GM11168 (cell line): ENCODE data around the gene MTNR1B.

Experiments used
- in situ Hi-C: fragments of 300-500 bp; cut with MboI; formaldehyde crosslinking; loops from one replicate; pipeline ENCODE4 v1.12.0; 2022; ENCODE audit warnings: low sequenced_read_pairs; ENCODE audit not compliant: unreplicated experiment

MTNR1B gene

GRCh38 chr11:92975285-92975684, 5.8 kb downstream of the MTNR1B start:
- in situ Hi-C loops = no loop called here

DNA sequence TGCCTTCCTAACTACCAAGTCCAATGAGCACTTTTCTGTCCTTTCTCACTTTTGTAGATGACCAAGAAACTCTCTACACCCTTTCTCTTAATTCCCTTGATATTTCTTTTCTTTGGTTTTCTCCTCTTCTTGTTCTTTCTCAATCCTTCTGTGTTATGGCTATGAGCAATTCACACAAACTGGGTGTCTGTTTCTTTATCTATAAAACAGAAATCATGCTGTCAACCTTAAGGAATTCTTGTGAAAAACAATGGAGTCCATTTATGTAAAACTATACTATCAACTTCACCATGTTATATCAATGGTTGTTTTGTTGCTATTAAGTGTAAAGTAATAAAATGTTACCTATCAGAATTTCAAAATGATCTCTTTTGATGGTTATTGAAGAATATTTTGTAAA, 7.2 kb downstream of the MTNR1B start:
- in situ Hi-C loops = no loop called here

GRCh38 chr11:92977401-92977800, 8.0 kb downstream of the MTNR1B start:
- in situ Hi-C loops = no loop called here

- in situ Hi-C loops = no loop called here
Measured at GRCh38 chr11:92978271-92979111, 9.0 kb downstream of the MTNR1B start.

DNA sequence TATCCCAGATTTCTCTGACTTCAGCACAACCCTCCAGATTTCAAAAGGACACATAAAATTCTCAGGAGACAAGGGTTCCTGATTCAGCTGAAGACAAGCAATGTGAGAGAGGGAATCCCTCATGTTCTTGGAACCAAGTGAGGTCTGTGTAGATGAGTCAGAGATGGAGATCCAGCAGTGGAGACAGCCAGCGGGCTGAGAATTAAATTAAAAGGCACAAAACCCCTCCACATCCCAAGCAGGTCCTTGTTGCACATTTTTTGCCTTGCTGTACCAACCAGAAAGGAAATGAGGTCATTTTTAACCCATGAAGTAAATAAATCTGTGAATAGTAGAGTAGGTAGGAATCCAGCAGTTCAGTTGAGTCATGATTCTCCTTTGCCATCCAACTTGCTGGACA, 9.7 kb downstream of the MTNR1B start:
- in situ Hi-C loops = no loop called here

DNA sequence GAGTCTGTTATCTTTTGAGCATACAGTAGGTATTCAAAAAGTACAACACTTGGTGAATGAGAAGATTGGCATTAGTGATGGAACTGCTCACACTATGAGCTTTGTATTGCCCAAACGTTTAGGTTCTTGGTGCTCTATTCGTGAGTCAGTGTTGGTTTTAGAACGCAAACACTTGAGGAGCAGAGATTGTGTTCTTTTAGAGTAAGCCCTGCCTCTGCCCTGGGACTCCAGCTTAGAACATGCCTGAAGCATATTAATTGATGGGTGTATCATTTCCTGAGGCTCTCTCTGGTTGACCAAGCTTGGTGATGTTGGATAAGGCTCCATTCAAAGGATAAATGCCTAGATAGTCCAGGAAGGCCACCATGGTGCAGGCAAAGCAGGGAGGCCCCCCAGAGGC, 10.9 kb downstream of the MTNR1B start:
- in situ Hi-C loops = no loop called here

- in situ Hi-C loops = no loop called here
Measured at GRCh38 chr11:92981508-92982043, 12.1 kb downstream of the MTNR1B start.

GRCh38 chr11:92986585-92986984, 17.1 kb downstream of the MTNR1B start:
- in situ Hi-C loops = no loop called here

GRCh38 chr11:92993004-92993403, 23.6 kb downstream of the MTNR1B start:
- in situ Hi-C loops = no loop called here

GRCh38 chr11:93000511-93001476, 31.3 kb downstream of the MTNR1B start:
- in situ Hi-C loops = no loop called here

- in situ Hi-C loops = no loop called here
Measured at GRCh38 chr11:93001806-93002205, 32.4 kb downstream of the MTNR1B start.

GRCh38 chr11:93002380-93002779, 32.9 kb downstream of the MTNR1B start:
- in situ Hi-C loops = no loop called here

GRCh38 chr11:93005239-93005638, 35.8 kb downstream of the MTNR1B start:
- in situ Hi-C loops = no loop called here

GRCh38 chr11:93013646-93014045, 44.2 kb downstream of the MTNR1B start:
- in situ Hi-C loops = no loop called here

DNA sequence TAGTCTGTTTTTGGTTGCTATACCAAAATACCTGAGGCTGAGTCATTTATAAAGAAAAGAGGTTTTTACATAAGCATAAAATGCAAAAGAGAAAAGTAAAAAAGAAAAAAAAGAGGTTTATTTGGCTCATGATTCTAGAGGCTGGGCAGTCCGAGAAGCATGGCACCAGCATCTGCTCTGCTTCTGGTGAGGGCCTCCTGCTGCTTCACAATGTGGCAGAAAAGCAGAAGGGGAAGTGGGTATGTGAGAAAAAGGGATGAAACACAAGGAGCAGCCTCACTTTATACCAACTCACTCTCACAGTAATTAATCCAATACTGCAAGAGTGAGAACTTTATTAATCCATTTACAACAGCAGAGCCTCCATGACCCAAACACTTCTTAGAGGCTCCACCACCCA, 47.1 kb downstream of the MTNR1B start:
- in situ Hi-C loops = no loop called here

GRCh38 chr11:93017821-93018690, 48.6 kb downstream of the MTNR1B start:
- in situ Hi-C loops = no loop called here

- in situ Hi-C loops = no loop called here
Measured at GRCh38 chr11:93020248-93021046, 51.0 kb downstream of the MTNR1B start.

DNA sequence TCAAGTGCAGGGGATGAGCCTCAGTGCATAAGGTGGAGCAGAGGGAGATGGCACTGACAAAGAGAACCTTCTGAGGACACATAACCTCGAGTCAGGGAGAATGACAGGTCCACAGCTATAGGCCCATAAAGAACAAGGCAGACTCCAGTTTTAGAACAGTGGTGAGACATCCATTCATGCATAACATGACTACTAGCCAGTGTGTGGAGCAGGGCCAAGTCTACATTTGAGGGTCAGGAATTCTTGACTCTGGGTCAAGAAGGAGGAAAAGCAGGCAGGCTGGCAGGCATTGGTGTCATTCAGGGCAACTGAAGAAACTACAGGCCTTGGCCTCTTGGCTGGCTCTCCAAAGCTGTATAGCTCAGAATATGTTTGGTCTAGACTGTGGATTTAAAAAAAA, 54.9 kb downstream of the MTNR1B start:
- in situ Hi-C loops = no loop called here

GRCh38 chr11:93025558-93026255, 56.3 kb downstream of the MTNR1B start:
- in situ Hi-C loops = no loop called here
